HL-60 (cell line): ENCODE data around the gene ZNF593OS.

Experiments used
- DNase-seq, 2 experiments: peaks; one replicate each; pipeline ENCODE4 v3.0.0-alpha.2; 2010 to 2020; ENCODE audit warnings: low read depth in 1 of 2, low spot score in 1 of 2
- H3K27ac ChIP-seq: fragments of 250-450 bp; sonication (Bioruptor Pico); replicated peaks from 2 replicates; pipeline ENCODE4 v1.5.1; 2020; ENCODE audit warnings: mild to moderate bottlenecking, moderate library complexity
- H3K27me3 ChIP-seq: fragments of 250-450 bp; sonication (Bioruptor Pico); 2 replicates; pipeline ENCODE4 v1.5.1; 2021; ENCODE audit warnings: mild to moderate bottlenecking, moderate library complexity; ENCODE audit not compliant: insufficient read depth, poor library complexity, severe bottlenecking
- H3K4me3 ChIP-seq: replicated peaks from 2 replicates; pipeline ENCODE4 v1.5.1; 2011; ENCODE audit warnings: mild to moderate bottlenecking, control low read depth, low read length; ENCODE audit not compliant: insufficient read depth
- CTCF ChIP-seq: IDR thresholded peaks from one replicate; pipeline ENCODE4 v1.5.1; 2011; ENCODE audit warnings: low read length, control low read depth, inconsistent platforms; ENCODE audit not compliant: insufficient read depth
- GABPA ChIP-seq: IDR thresholded peaks from 2 replicates; pipeline ENCODE4 v1.6.1; 2012; ENCODE audit warnings: low read depth
- POLR2AphosphoS5 ChIP-seq: IDR thresholded peaks from 2 replicates; pipeline ENCODE4 v1.6.1; 2012; ENCODE audit warnings: low read depth
- REST ChIP-seq: IDR thresholded peaks from 2 replicates; pipeline ENCODE4 v1.6.1; 2012; ENCODE audit warnings: low read depth; ENCODE audit not compliant: insufficient replicate concordance
- SPI1 ChIP-seq: IDR thresholded peaks from 2 replicates; pipeline ENCODE4 v1.6.1; 2012; ENCODE audit warnings: low read depth, mild to moderate bottlenecking, borderline replicate concordance
- long read RNA-seq: library from polyadenylated mRNA; unstranded; transcript quantifications from one replicate; pipeline ENCODE4 v2.0.0, GENCODE V29; 2020

Gene ZNF593OS
- long read RNA-seq: 0 reads

- Histone ChIP-seq H3K27me3 (no peaks in the 10 kb centered on the region), H3K27ac (no peak within 1 kb of the TSS; the same call in 1 of the 2 replicates), H3K4me3 (peak within 1 kb of the TSS; percentile 96)
- TF ChIP-seq POLR2AphosphoS5: no peak
- TF ChIP-seq SPI1: no peak
- TF ChIP-seq REST: no peak
- DNase-seq: no peak
Observed at GRCh38 chr1:26171084-26172072, at the start of gene ZNF593OS. TSS of gene ZNF593OS (minus strand) at chr1:26171832. CDS start at chr1:26171661, 171 bp downstream.

- peaks cover 16% of the 10 kb centered on the region for H3K27me3 ChIP-seq
- TF ChIP-seq REST (no peak), SPI1 (no peak), CTCF (no peak), POLR2AphosphoS5 (no peak), GABPA (no peak)
- no peak for DNase-seq
- no peak overlapping the region for H3K4me3 ChIP-seq
- H3K27ac ChIP-seq: no peak overlapping the region
Observed at GRCh38 chr1:26221094-26221493, 49.5 kb upstream of the ZNF593OS start.

GRCh38 chr1:26220199-26220912, 48.7 kb upstream of the ZNF593OS start:
- no peak for DNase-seq
- Histone ChIP-seq H3K27ac (no peak overlapping the region), H3K27me3 (peaks cover 11% of the 10 kb centered on the region), H3K4me3 (no peak overlapping the region)
- TF ChIP-seq POLR2AphosphoS5 (no peak), CTCF (no peak), REST (no peak), GABPA (no peak), SPI1 (no peak)
